Measurements from ENCODE around the gene DOCK6. TPM values are rescaled to one million over a fixed set of nuclear protein-coding genes. Genes with fewer than 3 reads are reported as not detected.
"Not testable (repeated sequence)": the region's sequence is repeated elsewhere in the genome, so short reads cannot be mapped to it uniquely, and the experiment has no call there.

DOCK6 gene
- total RNA-seq, 1 experiment from 2014 or later = 29.4 TPM

- ChIA-PET POLR2A (ENCODE audit: unreplicated experiment) (no interaction called here), CTCF (no interaction called here)
- H3K27ac ChIP-seq (ENCODE audit: low read length) = no peak overlapping the region
- no peaks in the 10 kb centered on the region for H4K20me1 ChIP-seq (ENCODE audit: low read length)
- intact Hi-C loops (cut with micrococcal nuclease) = no loop called here
- no peak overlapping the region for H3K9ac ChIP-seq (ENCODE audit: low read length)
- TF ChIP-seq EZH2 (IDR thresholded peaks at IDR 0.05; ENCODE audit: low read length, unreplicated experiment) = no peak
- TF ChIP-seq EZH2phosphoT487 (IDR thresholded peaks at IDR 0.05; ENCODE audit: borderline replicate concordance, low read length) = no peak
- no peak for TF ChIP-seq CTCF (conservative IDR thresholded peaks at IDR 0.05; ENCODE audit: low read depth, low read length)
- no peak for ATAC-seq
- no peaks in the 10 kb centered on the region for H3K79me2 ChIP-seq (ENCODE audit: low read length)
- no TSS peak for BruUV-seq (replicated peaks)
- H3K9me3 ChIP-seq (ENCODE audit: low read length) = no peaks in the 10 kb centered on the region
- H3K4me1 ChIP-seq (ENCODE audit: insufficient read depth, low read length) = peaks cover 7% of the 10 kb centered on the region
- H3K36me3 ChIP-seq (ENCODE audit: low read depth, low read length) = peaks cover 14% of the 10 kb centered on the region
- no peak overlapping the region for H3K4me2 ChIP-seq (ENCODE audit: low read length)
- no peaks in the 10 kb centered on the region for H3K9me2 ChIP-seq (replicated peaks; ENCODE audit: low read length)
- H3K27me3 ChIP-seq (ENCODE audit: low read length) = no peaks in the 10 kb centered on the region
- H3F3A ChIP-seq (ENCODE audit: low read length, unreplicated experiment) = no peaks in the 10 kb centered on the region
- H3K4me3 ChIP-seq (ENCODE audit: low read length) = no peak overlapping the region
- no peak for DNase-seq
- no peak overlapping the region for H2AFZ ChIP-seq (ENCODE audit: low read length)
Observed at GRCh38 chr19:11181488-11181887, 80.8 kb downstream of the DOCK6 start.

- POLR2A ChIA-PET (ENCODE audit: unreplicated experiment); H3K4me3 ChIP-seq (ENCODE audit: low read length); H4K20me1 ChIP-seq (ENCODE audit: low read length); H3K79me2 ChIP-seq (ENCODE audit: low read length); H3K9ac ChIP-seq (ENCODE audit: low read length); H3K4me1 ChIP-seq (ENCODE audit: insufficient read depth, low read length); H3K9me2 ChIP-seq (replicated peaks; ENCODE audit: low read length); H3K27me3 ChIP-seq (ENCODE audit: low read length); CTCF ChIA-PET; H3K9me3 ChIP-seq (ENCODE audit: low read length); H3F3A ChIP-seq (ENCODE audit: low read length, unreplicated experiment); BruUV-seq (replicated peaks); H3K27ac ChIP-seq (ENCODE audit: low read length); intact Hi-C loops (cut with micrococcal nuclease); H3K4me2 ChIP-seq (ENCODE audit: low read length); H2AFZ ChIP-seq (ENCODE audit: low read length); ATAC-seq; DNase-seq: not testable (repeated sequence)
- H3K36me3 ChIP-seq (ENCODE audit: low read depth, low read length) = peaks cover 15% of the 10 kb centered on the region
Observed at GRCh38 chr19:11180975-11181374, 81.3 kb downstream of the DOCK6 start.

GRCh38 chr19:11180346-11180745, 82.0 kb downstream of the DOCK6 start:
- no peak for ATAC-seq
- Histone ChIP-seq H4K20me1 (ENCODE audit: low read length) (no peaks in the 10 kb centered on the region), H3F3A (ENCODE audit: low read length, unreplicated experiment) (no peaks in the 10 kb centered on the region), H3K9me2 (replicated peaks; ENCODE audit: low read length) (no peaks in the 10 kb centered on the region), H3K9me3 (ENCODE audit: low read length) (no peaks in the 10 kb centered on the region), H3K4me1 (ENCODE audit: insufficient read depth, low read length) (peaks cover 7% of the 10 kb centered on the region), H3K27ac (ENCODE audit: low read length) (no peak overlapping the region), H3K9ac (ENCODE audit: low read length) (no peak overlapping the region), H3K36me3 (ENCODE audit: low read depth, low read length) (peaks cover 16% of the 10 kb centered on the region), H3K27me3 (ENCODE audit: low read length) (no peaks in the 10 kb centered on the region), H3K4me3 (ENCODE audit: low read length) (no peak overlapping the region), H3K4me2 (ENCODE audit: low read length) (no peak overlapping the region), H2AFZ (ENCODE audit: low read length) (no peak overlapping the region), H3K79me2 (ENCODE audit: low read length) (no peaks in the 10 kb centered on the region)
- no TSS peak for BruUV-seq (replicated peaks)
- no peak for TF ChIP-seq EZH2 (IDR thresholded peaks at IDR 0.05; ENCODE audit: low read length, unreplicated experiment)
- TF ChIP-seq CTCF (conservative IDR thresholded peaks at IDR 0.05; ENCODE audit: low read depth, low read length) = no peak
- no peak for TF ChIP-seq EZH2phosphoT487 (IDR thresholded peaks at IDR 0.05; ENCODE audit: borderline replicate concordance, low read length)
- intact Hi-C loops (cut with micrococcal nuclease) = no loop called here
- POLR2A ChIA-PET (ENCODE audit: unreplicated experiment) = no interaction called here
- CTCF ChIA-PET = no interaction called here
- DNase-seq = no peak

All from PC-3 (cell line).